22Rv1 (cell line): Measurements from ENCODE around the gene ITGB1BP1.

ENCODE experiments used
- CTCF ChIP-seq: fragments of 450-650 bp; IDR thresholded peaks from 2 replicates; pipeline ENCODE4 v1.5.1; 2017; ENCODE audit warnings: mild to moderate bottlenecking
- ZFX ChIP-seq: fragments of 450-650 bp; IDR thresholded peaks from 2 replicates; pipeline ENCODE4 v1.6.1; 2017; ENCODE audit warnings: antibody characterized with exemption, borderline replicate concordance

DNA sequence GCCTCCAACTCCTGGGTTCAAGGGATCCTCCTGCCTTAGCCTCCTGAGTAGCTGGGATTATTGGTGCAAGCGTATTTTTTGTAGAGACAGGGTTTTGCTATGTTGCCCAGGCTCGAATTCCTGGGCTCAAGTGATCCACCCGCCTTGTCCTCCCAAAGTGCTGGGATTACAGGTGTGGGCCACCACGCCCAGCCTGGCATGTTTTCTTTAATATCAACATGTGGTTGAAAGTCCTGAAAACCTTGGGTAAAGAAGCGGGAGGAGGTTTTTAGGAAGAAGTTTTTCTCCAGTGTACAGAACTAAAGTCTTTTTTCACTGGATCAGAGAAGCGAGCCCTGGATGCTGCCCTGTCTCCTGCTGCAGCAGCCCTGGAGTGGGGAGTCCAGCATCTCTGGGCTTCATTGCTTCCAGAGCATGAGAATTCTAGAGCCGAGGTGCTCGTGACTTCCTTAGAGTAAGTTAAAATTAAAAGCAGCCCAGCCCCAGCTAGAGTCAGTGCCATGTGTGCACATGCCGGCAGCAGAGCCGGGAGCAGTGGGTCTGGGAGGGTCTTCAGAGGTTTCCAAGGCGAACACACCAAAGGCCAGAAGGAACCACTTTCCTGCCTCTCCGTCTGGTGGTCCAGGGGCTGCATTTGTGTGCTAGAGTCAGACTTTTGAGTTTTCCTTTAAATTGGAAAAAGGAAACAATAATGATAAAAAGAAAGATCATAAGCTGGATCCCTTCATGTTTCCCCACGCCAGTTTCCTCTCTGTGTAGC, 31.2 kb downstream of the ITGB1BP1 start:
- TF ChIP-seq CTCF (no peak), ZFX (no peak)
